HG03457 (cell line): ENCODE measurements around the gene ABCD1.

Source experiments
- ATAC-seq: cut with Tn5 transposase; IDR thresholded peaks from one replicate; pipeline ENCODE4 v1.9.1; 2021; ENCODE audit warnings: moderate number of reproducible peaks; ENCODE audit not compliant: unreplicated experiment

ABCD1 gene

DNA sequence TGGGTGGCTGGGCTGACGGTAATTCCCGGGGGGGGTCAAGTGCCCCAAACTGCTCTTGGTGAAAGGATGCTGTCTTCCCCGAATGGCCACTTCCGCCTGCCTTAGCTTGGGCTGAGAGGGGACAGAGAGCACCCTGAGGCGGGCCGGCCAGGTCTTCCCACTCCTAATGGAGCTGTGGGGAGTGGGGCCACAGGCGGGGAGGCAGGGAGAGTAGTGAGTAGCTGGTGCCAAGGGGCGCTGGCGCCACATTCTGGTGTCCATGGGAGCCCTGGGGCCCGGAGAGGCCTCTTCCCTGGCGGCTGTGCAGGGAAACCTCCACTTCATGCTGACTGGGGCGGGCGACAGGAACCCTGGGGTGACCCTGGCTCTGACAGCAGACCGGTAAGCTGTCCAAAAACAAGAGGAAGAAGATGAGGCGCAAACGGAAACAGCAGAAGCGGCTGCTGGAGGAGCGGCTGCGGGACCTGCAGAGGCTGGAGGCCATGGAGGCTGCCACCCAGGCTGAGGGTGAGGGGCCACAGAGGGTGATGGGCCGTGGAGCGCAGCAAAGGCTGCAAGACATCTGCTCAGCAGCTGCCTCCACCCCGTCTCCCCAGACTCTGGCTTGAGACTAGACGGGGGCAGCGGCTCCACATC lies 58.8 kb downstream of the ABCD1 start:
- no peak for ATAC-seq

DNA sequence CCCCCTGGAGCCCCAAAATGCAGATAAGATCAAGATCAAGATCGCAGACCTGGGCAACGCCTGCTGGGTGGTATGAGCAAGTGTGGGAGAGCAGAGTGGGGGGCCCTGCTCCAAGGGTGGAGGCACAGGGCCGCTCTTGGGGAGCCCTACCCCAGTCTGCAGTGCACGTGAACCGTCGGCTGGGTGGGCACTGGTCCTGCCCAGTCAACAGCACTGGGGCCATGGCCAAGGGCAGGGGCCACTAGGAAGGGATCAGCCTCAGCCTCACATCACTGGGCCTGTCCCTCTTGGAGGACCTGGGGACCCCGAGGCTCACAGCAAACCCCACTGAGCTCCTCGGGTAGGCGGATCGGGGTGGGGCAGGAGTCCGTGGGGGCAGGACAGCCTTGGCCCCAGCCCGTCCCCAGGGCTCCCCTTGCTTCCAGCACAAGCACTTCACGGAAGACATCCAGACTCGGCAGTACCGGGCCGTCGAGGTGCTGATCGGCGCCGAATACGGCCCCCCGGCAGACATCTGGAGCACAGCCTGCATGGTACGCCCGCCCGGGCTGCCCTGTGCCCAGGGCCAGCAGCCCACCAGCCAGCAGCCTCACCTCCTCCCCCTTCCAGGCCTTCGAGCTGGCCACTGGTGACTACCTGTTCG lies 59.8 kb downstream of the ABCD1 start:
- no peak for ATAC-seq

DNA sequence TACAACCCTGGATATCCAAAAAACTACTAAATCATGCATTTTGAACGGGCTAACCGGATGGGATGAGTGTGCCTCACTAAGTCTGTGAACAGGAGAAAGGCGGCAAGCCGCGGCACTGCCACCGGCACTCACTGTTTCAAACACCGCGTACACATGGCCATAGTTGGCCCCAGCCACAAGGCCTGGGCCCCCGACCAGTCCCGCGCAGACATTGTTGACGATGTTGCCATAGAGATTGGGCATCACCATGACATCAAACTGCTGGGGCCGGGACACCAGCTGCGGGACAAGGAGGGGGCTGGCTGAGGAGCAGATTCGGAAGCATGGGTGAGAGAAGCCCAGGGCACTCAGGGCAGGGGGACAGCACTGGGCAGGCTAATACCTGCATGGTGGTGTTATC lies 62.0 kb downstream of the ABCD1 start:
- no peak for ATAC-seq

DNA sequence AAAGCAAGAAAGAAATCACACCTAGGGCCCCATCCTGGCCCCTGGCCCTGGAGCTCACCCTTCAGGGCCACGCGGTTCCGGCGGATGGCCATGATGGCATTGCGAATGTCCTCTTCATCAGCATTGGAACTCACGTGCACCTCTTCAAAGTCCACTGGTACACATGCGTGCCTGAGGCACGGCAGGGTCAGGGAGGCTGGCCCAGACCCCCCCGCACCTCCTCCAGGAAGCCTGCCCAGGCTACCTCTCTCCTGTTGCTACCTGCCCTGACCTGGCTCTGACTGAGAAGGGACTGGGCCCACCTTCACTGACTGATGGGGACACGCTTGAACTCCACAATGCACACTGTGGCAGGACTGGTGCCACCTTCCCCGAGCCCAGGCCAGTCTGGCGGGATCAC lies 65.0 kb downstream of the ABCD1 start:
- ATAC-seq = no peak

DNA sequence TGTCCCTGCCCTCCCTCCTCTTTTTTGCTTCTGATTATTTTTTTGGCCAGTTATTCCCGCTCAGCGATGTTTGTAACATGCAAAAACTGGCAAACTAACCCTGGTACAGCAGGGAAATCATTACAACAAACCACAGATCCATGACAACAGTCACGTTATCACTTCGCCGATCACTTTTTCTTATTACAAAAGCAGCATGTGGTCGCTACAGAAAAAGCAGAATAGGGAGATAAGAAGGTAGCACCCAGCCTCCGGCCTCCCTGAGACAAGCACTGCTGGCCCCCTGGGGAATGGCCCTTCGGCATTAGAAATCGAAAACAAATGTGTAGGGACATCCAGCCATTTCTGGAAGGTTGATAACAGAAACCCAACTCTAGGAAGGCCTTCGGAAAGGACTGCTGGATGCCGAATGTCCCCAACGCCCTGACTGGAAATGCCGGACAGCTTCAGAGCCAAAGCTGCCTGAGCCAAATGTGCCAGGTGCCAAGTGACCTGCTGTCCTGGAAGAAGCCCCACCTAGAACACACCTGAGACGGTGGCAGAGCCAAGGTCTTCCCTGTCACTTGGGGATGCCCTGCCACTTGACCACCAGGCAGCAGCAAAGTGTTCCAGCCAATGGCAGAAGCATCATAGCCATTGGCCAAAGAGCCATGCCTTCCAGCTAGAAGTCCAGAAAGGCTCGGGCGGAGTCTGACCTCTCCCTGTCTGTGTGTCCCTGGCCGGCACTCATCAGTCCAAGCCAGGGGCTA lies 66.6 kb downstream of the ABCD1 start:
- ATAC-seq = no peak

DNA sequence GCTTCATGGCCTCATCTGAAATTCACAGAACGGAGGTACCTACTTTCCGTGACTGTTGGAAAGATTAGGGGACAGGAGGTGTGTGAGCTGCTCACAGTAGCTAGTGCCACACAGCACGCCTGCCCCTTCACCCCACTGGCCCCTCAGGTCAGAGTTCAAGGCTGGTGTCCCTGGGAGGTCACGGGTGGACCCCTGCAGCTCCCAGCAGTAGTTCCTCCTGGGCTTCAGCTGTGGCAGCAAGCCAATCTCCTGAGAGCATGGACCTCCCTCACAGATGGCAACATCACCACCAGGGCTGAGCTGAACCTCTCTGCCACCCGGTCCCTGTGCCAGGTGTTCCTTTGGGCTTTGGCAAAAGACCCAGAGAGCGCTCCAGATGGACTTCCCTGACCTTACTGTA lies 67.7 kb downstream of the ABCD1 start:
- no peak for ATAC-seq

DNA sequence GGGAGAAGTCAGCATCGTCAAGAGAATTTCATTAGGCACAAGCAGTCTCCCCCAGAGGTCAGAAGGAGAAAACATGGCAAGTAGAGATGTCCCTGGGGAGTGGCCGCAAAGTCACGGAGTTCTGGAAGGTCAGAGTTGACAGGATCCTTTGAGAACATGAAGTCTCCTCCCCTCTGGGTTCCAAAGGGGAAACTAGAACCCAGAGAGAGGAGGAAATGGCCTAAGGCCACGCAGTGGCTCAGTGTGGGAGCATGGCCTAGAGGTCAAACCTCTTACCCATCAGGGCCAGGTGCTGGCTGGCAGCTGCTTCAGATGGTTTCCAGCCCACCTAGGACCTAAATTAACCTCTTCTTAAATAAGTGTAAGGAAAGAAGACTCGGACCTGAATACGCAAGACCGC lies 68.6 kb downstream of the ABCD1 start:
- no peak for ATAC-seq
